HG03135 (cell line): ENCODE results near the gene SETBP1.

Source experiments
- ATAC-seq: cut with Tn5 transposase; IDR thresholded peaks from one replicate; pipeline ENCODE4 v1.9.1; 2021; ENCODE audit warnings: mild to moderate bottlenecking, moderate library complexity; ENCODE audit not compliant: unreplicated experiment

Gene SETBP1

DNA sequence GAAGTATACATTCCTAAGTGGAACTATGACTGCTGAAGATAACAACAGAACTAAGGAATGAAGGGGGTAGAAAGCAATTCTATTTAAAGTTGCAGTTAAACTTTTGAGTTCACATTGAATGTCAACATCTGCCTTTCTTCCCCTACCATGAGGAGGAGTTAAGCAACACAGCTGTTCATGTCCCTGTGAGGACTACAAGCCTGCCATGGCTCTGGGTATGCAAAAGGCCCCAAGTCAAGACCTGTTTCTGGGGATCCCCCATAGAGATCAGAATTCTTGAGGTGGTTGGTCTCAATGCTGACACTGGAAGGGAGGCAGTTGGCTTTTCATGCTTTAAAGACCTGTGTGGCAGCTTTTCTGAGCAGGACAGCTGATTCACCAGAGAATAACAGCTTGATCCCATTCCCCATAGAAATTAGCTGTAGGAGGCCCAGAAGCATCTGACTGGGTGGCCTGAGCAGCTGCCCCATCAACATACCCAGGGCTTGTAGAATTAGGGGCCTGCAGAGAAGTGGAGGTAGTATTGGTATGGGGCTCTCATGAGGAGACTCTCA lies 131.0 kb downstream of the SETBP1 start:
- ATAC-seq, result no peak

DNA sequence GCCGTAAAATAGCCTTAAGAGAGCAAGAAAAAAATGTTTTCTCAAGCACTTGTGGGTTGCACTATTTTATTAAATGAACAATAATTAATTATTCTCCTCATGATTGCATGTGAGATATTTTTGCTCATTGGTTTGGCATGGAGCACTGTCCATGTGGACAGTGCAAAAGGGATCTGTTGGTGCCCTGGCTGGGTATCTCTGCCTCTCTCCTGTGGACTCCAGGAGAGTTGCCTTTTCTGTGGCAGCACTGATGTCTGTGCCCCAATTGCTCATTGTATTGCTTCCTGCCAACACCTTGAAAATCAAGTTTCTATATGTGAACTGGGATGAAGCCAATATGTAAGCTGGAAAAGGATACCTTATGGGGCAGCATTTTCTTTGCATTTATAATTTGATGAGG lies 131.7 kb downstream of the SETBP1 start:
- ATAC-seq, result no peak

DNA sequence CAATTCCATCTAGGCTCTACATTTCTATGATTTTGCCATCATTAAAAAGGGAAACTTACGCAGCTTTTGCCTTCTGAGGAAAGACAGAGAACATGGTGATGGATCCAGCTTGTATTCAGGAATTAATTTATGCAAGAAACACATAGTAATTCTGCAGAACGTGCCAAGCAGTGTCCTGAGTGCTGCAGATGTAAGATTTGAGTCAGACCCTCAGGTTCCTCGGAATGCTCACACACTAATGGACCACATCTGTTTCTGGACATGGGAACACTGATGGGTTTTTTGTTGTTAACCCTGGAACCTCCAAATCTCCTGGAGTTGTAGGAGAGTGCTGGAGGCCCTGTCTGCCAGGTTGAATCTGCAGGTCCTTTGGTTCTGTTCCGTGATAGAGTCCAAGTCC lies 132.9 kb downstream of the SETBP1 start:
- ATAC-seq, result no peak

- no peak for ATAC-seq
Measured at GRCh38 chr18:44815108-44815507, 134.4 kb downstream of the SETBP1 start.

GRCh38 chr18:44816050-44816449 lies 135.4 kb downstream of the SETBP1 start:
- no peak for ATAC-seq

- no peak for ATAC-seq
Measured at GRCh38 chr18:44816477-44816876, 135.8 kb downstream of the SETBP1 start.

DNA sequence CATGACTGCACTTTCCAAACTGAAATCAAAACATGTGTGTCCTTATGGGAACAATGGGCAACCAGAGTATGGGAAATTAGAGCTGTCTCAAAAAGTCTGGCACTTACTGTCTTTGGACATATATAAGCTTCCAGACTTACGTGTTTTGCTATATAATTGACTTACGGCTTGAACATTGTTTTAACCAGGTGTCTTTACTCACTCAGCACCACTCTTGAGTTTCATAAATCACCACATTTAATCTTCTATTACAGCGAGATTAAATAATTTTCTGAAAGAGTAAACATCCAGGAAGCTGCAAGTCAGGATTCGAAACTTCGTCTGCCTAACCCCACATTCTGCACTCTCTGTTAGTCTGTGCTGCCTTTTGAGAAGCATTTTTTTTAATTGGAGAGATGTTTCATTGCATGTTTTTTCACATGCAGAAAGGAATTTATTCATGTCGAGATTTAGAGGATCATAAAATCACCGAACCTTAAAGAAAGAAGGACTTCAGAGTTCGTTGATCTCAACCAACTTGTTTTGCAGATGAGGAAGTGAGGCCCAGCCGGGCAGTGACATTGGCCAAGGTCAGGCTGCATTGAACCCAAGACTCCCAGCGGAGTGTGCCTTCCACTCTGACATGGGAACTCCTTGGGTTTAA lies 137.3 kb downstream of the SETBP1 start:
- no peak for ATAC-seq

DNA sequence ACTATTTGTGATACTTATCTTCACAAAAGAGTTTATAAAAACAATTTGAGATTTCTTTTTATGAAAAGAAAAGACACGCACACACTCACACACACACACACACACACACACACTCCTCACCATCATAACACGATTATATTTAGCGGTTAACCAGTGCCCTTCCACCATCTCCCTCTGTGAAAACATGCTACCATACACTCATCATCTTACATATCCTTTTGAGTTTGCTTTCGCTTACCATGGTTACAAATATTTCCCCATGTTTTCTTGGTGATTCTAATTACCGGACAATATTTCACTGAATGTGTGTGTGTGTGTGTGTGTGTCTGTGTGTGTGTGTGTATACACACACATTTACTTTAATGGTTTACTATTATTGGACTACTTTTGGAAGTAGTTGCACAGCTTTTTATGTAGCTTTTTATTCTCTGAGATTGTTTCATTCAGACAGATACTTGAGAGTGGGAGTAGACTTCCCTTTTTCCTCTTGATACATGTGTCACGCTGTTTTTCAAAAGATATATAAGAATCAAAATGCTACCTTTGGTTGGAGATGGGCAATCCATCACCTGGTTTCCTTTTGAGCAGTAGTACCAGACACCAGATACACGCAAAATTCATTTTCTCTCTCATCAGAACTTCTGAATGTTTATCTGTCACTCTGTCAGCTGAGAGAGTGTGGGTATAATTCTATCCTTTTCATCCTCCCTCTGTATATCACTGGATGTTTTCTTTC lies 138.1 kb downstream of the SETBP1 start:
- no peak for ATAC-seq

DNA sequence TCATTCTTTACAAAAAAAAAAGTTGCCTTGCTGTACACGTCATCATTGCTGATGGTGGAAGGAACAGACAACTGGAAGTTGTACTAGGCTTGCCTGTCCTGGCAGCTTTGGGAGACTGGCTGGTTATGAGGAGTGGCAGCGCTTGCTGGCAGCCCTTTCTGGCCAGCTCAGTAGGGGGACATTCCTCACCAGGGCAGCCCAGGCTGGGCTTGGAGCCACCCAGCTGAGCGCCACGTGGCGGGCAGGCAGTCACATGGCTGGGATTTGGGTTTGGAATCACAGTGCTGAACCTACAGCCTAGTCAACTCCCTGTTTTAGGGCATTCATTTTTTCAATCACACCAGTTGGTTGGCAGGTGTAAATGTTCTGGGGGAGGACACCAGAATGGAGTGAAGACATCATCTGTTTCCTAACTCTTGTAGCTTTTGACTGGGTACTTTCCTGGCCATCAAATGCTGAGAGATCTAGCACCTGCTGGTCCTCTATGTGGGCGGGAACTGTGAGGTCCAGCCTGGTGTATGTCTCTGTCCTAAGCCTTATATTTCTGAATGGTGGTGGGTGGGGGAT lies 139.3 kb downstream of the SETBP1 start:
- ATAC-seq, result no peak

GRCh38 chr18:44821924-44822323 lies 141.2 kb downstream of the SETBP1 start:
- no peak for ATAC-seq

DNA sequence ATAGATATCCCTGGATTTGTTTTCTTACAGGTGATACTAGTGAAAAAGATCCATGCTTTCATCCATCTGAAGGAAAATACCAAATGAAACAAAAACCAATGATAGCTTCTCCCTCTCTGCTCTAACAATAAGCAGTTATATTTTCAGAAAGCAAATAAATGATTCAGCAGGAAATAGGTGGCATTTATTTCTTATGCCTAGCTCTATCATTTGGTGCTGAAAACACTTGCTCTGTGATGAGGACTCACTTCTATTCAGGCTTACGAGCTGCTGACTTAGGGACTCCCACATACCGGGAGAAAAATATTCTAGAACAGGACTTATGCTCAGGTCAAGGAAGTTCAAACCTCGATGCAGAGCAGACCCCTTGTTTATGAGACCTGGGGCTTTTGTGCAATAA lies 142.6 kb downstream of the SETBP1 start:
- ATAC-seq, result no peak

GRCh38 chr18:44823782-44824181 lies 143.1 kb downstream of the SETBP1 start:
- ATAC-seq, result no peak

- ATAC-seq, result no peak
Measured at GRCh38 chr18:44824884-44825283, 144.2 kb downstream of the SETBP1 start.

DNA sequence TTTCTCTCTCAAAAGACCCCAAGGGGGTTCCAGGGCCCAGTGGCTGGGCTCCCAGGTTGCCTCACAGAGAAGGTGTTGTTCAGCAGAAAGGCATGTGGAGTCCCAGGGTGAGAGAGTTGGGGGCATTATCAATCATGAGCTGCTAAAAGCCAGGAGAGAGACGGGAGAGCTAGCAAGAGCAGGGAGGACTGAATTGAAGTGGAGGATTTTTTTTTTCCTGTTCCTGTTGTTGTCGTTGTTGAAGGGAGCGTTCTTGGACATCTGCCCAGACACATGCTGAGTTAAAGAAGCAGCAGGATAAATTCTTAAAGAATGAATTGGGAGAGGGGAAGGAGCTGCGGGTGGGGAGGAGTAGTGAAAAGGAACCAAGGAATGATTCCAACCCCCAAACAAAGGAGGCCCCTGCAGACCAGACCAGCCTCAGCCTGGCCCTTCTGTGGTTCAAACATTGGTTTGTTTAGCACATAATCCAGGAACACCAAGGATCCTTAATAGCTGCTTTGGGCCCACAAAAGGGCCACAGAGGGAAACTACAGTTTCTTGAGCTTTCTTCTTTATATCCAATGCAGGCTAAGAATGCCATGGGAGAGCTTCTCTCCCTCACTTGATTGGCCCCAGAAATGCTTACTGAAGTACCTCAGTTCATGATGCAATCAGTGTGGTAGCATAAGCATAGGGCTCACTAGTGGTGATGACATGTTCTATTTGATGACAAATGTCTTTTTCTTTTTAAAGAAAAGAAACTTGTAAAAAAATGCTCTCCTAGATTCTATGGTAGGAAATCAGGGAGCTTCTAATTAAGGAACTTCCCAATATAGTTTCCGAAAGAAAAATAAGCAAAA lies 146.0 kb downstream of the SETBP1 start:
- no peak for ATAC-seq

DNA sequence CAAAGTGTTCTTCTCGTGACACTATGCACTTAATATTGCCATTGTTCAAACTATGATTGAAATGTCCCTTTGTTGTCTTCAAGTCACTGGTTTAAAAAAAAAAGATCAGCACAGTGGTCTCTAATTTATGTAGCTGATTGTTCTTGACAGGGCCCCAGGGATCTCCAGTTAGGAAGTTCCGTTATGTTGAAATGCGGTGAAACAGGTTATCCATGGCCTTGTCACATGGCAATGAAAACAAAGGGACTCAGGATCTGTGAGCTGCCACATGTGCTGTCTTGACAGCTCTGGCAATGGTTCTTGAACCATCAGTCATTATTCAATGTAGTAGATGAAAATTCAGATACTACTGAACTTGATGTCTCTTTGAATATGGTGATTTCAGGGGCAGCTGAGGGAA lies 147.4 kb downstream of the SETBP1 start:
- no peak for ATAC-seq

- ATAC-seq, result no peak
Measured at GRCh38 chr18:44830581-44830980, 149.9 kb downstream of the SETBP1 start.

DNA sequence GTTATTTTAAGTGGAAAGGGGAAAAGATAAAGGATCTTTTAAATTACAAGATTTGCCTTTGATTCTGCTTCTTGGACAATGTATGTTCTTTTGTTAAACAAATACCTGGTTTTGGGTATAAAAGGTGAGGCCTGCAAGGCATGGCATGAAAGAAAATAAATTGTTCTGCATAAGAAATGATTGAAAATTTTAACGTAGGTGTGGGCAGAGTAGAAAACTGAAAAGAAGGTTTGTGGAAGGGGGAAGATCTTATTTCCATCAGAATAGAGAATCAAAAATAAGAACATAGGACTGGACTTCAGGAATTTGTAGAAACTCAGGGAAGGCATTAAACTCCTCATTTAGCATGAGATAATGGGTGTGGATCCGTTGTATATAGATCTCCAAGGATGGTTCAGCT lies 153.1 kb downstream of the SETBP1 start:
- no peak for ATAC-seq

DNA sequence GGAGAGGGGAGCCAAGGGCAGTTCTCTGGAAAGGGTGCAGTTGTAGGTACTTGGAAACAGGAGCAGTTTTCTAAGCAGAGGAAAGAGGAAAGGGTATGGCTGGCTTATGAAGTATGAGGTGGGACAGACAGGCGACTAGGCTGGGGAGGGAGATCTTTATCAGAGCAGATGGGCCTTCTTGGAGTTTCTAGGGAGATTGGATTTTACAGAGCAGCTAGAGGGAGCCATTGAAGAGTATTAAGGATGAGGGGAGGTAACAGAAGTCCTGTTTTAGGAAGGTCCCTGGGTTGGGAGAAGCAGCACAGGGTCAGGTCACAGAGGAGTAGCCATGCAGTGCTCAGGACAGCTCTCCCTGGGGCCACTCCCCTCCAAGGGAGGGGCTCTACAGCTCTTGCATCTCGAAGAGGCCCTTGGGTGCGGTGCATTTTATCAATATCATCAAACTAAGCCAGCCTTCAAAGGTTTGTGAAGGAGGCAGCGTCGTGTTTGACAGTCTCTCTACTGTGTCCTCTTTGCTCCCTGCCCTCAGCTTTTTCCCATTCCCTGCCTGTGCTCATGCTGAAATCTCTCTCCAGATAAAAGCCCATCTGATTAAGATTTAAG lies 154.3 kb downstream of the SETBP1 start:
- no peak for ATAC-seq

DNA sequence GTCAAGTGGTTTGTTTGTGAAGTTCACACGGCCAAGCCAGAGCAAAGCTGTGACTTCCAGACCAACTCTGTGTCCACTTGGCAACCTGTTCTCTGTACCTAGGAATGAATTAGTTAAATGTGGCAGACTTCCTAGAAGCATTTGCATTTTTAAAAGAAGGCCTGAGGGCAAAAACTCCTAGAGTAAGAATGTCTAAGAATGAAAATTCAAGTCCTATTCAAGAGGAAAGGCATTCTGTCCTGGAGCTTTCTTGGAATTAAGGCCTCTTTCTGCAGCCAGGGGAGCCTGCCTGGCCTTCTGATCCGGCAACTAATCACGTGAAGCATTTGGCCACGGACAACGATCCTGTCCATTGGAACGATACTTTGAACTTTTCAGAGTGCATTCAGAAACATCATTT lies 155.0 kb downstream of the SETBP1 start:
- ATAC-seq, result no peak

- no peak for ATAC-seq
Measured at GRCh38 chr18:44836263-44836662, 155.6 kb downstream of the SETBP1 start.
